ENCODE results near the gene FYN. TPM values are rescaled to one million over a fixed set of nuclear protein-coding genes. Genes with fewer than 3 reads are reported as not detected.

Gene FYN
- total RNA-seq, 4 donors from 2014 or later = 16.3 to 288 (median 52.2) TPM

- no peaks in the 10 kb centered on the region for H3K36me3 ChIP-seq
- H3K9me3 ChIP-seq = no peaks in the 10 kb centered on the region
- no peak overlapping the region for H3K4me3 ChIP-seq
- H3K27ac ChIP-seq = peak overlapping the region in 1 of 4 donors; percentile 1
- no peak for TF ChIP-seq EP300 (IDR thresholded peaks at IDR 0.05; ENCODE audit: low read depth)
- no peak for TF ChIP-seq POLR2AphosphoS5 (IDR thresholded peaks at IDR 0.05)
- no peak for TF ChIP-seq POLR2A (IDR thresholded peaks at IDR 0.05)
- TF ChIP-seq CTCF (IDR thresholded peaks at IDR 0.05) = no peak
- in situ Hi-C loops (cut with MboI; ENCODE audit: low pct_ligation_motif_present in 1 of 4, low pct_unique_long_range_greater_than_20kb in 1 of 4, low sequenced_read_pairs in 3 of 4) (no loop called here), intact Hi-C loops (cut with DNase I; ENCODE audit: low total_unique reads) (no loop called here)
- 68 to 74% methylated on average over 4 to 7 of the region's 7 CpGs for WGBS, 2 donors (ENCODE audit: low coverage in 1 of 2)
- H3K27me3 ChIP-seq = no peaks in the 10 kb centered on the region
- no peak for DNase-seq
- H3K4me1 ChIP-seq = peaks cover 0 to 21% (median 0%) of the 10 kb centered on the region in 4 donors
Measured at GRCh38 chr6:111773501-111774345, 99.5 kb downstream of the FYN start.

- Histone ChIP-seq H3K4me1 (peaks cover 0 to 12% (median 0%) of the 10 kb centered on the region in 4 donors), H3K27me3 (no peaks in the 10 kb centered on the region), H3K9me3 (no peaks in the 10 kb centered on the region), H3K36me3 (no peaks in the 10 kb centered on the region), H3K27ac (no peak overlapping the region), H3K4me3 (no peak overlapping the region)
- intact Hi-C loops (cut with DNase I; ENCODE audit: low total_unique reads) (no loop called here), in situ Hi-C loops (cut with MboI; ENCODE audit: low pct_ligation_motif_present in 1 of 4, low pct_unique_long_range_greater_than_20kb in 1 of 4, low sequenced_read_pairs in 3 of 4) (no loop called here)
- no peak for TF ChIP-seq EP300 (IDR thresholded peaks at IDR 0.05; ENCODE audit: low read depth)
- TF ChIP-seq CTCF (IDR thresholded peaks at IDR 0.05) = no peak
- TF ChIP-seq POLR2AphosphoS5 (IDR thresholded peaks at IDR 0.05) = no peak
- TF ChIP-seq POLR2A (IDR thresholded peaks at IDR 0.05) = no peak
- DNase-seq = no peak
- 67 to 91% methylated on average over 1 of the region's 1 CpG for WGBS, 2 donors (ENCODE audit: low coverage in 1 of 2)
Measured at GRCh38 chr6:111772381-111772780, 100.9 kb downstream of the FYN start.

- Histone ChIP-seq H3K27me3 (no peaks in the 10 kb centered on the region), H3K4me3 (no peak overlapping the region), H3K9me3 (no peaks in the 10 kb centered on the region), H3K4me1 (peaks cover 0 to 12% (median 0%) of the 10 kb centered on the region in 4 donors), H3K27ac (no peak overlapping the region), H3K36me3 (no peaks in the 10 kb centered on the region)
- 92 to 100% methylated on average over 3 to 5 of the region's 5 CpGs for WGBS, 2 donors (ENCODE audit: low coverage in 1 of 2)
- in situ Hi-C loops (cut with MboI; ENCODE audit: low pct_ligation_motif_present in 1 of 4, low pct_unique_long_range_greater_than_20kb in 1 of 4, low sequenced_read_pairs in 3 of 4) = no loop called here
- TF ChIP-seq POLR2AphosphoS5 (IDR thresholded peaks at IDR 0.05) (no peak), POLR2A (IDR thresholded peaks at IDR 0.05) (no peak), CTCF (IDR thresholded peaks at IDR 0.05) (no peak), EP300 (IDR thresholded peaks at IDR 0.05; ENCODE audit: low read depth) (no peak)
- no peak for DNase-seq
- intact Hi-C loops (cut with DNase I; ENCODE audit: low total_unique reads) = no loop called here
Measured at GRCh38 chr6:111771629-111772028, 101.6 kb downstream of the FYN start.

- H3K4me3 ChIP-seq = no peak overlapping the region
- DNase-seq = no peak
- H3K27me3 ChIP-seq = no peaks in the 10 kb centered on the region
- in situ Hi-C loops (cut with MboI; ENCODE audit: low pct_ligation_motif_present in 1 of 4, low pct_unique_long_range_greater_than_20kb in 1 of 4, low sequenced_read_pairs in 3 of 4) = no loop called here
- no peaks in the 10 kb centered on the region for H3K36me3 ChIP-seq
- H3K27ac ChIP-seq = no peak overlapping the region
- peaks cover 0 to 12% (median 0%) of the 10 kb centered on the region in 4 donors for H3K4me1 ChIP-seq
- H3K9me3 ChIP-seq = no peaks in the 10 kb centered on the region
- intact Hi-C loops (cut with DNase I; ENCODE audit: low total_unique reads) = no loop called here
- TF ChIP-seq CTCF (IDR thresholded peaks at IDR 0.05) (no peak), EP300 (IDR thresholded peaks at IDR 0.05; ENCODE audit: low read depth) (no peak), POLR2A (IDR thresholded peaks at IDR 0.05) (no peak), POLR2AphosphoS5 (IDR thresholded peaks at IDR 0.05) (no peak)
Measured at GRCh38 chr6:111771094-111771432, 102.2 kb downstream of the FYN start.

Measured in transverse colon (tissue), 4 donors.